Upper lobe of left lung (tissue), 4 donors: ENCODE data around the gene XPNPEP2.

Source experiments
- EP300 ChIP-seq, 4 donors: sonication (generic); formaldehyde crosslinking; IDR thresholded peaks; one replicate each; pipeline ENCODE4 v1.5.1; 2017; ENCODE audit warnings: antibody characterized with exemption in 4 of 4, control low read depth in 2 of 4
- POLR2A ChIP-seq, 4 donors: fragments of 450-650 bp; IDR thresholded peaks; one replicate each; pipeline ENCODE4 v1.5.1; 2016 to 2017; ENCODE audit warnings: antibody characterized with exemption in 4 of 4, mild to moderate bottlenecking in 2 of 4
- POLR2AphosphoS5 ChIP-seq, 2 donors: sonication (generic); formaldehyde crosslinking; IDR thresholded peaks; one replicate each; pipeline ENCODE4 v1.5.1; 2017; ENCODE audit warnings: antibody characterized with exemption in 2 of 2
- TF ChIP-seq, protein P1 (sequence below), 6 experiments: fragments of 450-650 bp in 4 of 6; fragments of 200-600 bp in 2 of 6; sonication (generic) in 2 of 6; IDR thresholded peaks; one replicate each; pipeline ENCODE4 v1.5.1; 2016 to 2019; ENCODE audit warnings: antibody characterized with exemption in 6 of 6

GRCh38 chrX:129795584-129795983 is 56.8 kb downstream of the XPNPEP2 start:
- TF ChIP-seq, protein P1, sequence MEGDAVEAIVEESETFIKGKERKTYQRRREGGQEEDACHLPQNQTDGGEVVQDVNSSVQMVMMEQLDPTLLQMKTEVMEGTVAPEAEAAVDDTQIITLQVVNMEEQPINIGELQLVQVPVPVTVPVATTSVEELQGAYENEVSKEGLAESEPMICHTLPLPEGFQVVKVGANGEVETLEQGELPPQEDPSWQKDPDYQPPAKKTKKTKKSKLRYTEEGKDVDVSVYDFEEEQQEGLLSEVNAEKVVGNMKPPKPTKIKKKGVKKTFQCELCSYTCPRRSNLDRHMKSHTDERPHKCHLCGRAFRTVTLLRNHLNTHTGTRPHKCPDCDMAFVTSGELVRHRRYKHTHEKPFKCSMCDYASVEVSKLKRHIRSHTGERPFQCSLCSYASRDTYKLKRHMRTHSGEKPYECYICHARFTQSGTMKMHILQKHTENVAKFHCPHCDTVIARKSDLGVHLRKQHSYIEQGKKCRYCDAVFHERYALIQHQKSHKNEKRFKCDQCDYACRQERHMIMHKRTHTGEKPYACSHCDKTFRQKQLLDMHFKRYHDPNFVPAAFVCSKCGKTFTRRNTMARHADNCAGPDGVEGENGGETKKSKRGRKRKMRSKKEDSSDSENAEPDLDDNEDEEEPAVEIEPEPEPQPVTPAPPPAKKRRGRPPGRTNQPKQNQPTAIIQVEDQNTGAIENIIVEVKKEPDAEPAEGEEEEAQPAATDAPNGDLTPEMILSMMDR (IDR thresholded peaks at IDR 0.05) = no peak
- no peak for TF ChIP-seq POLR2AphosphoS5 (IDR thresholded peaks at IDR 0.05)
- TF ChIP-seq POLR2A (IDR thresholded peaks at IDR 0.05) = no peak
- TF ChIP-seq EP300 (IDR thresholded peaks at IDR 0.05) = no peak
